PC-9 (cell line): Measurements from ENCODE around the gene PAK4. TPM values are rescaled to one million over a fixed set of nuclear protein-coding genes. Genes with fewer than 3 reads are reported as not detected.
"Not testable (repeated sequence)": the region's sequence is repeated elsewhere in the genome, so short reads cannot be mapped to it uniquely, and the experiment has no call there.

ENCODE experiments used
- BruUV-seq: library from RNA; stranded (reverse); fragments of 400-500 nt; replicated peaks from 2 replicates; lab custom pipeline; 2021; lab: Mats Ljungman, UMichigan
- CTCF ChIA-PET: fragments of 300-600 bp; sonication (Branson Sonifier 250); formaldehyde crosslinking; loops from one replicate; lab custom pipeline; 2022; ENCODE audit warnings: antibody characterized with exemption; lab: Charles Lee
- POLR2A ChIA-PET: fragments of 300-600 bp; sonication (Branson Sonifier 250); formaldehyde crosslinking; loops from one replicate; lab custom pipeline; 2022; ENCODE audit warnings: antibody characterized with exemption; ENCODE audit not compliant: unreplicated experiment; lab: Charles Lee
- DNase-seq, 2 experiments: peaks; one replicate each; pipeline versions ENCODE4 v3.0.0 to v3.0.0-alpha.2; 2015 to 2022; ENCODE audit warnings: mixed read lengths in 1 of 2
- H2AFZ ChIP-seq: fragments of 200-600 bp; sonication (generic); 2 replicates; pipeline ENCODE4 v1.8.1; 2017; ENCODE audit warnings: antibody characterized with exemption
- H3F3A ChIP-seq: fragments of 200-600 bp; sonication (generic); 2 replicates; pipeline ENCODE4 v1.8.1; 2017; ENCODE audit warnings: antibody characterized with exemption, mild to moderate bottlenecking, low read depth; ENCODE audit not compliant: insufficient read depth
- H3K27ac ChIP-seq: fragments of 200-600 bp; sonication (generic); 2 replicates; pipeline ENCODE4 v1.6.1; 2016; ENCODE audit warnings: mixed run types
- H3K27me3 ChIP-seq: fragments of 200-600 bp; sonication (generic); 2 replicates; pipeline ENCODE4 v1.6.1; 2016; ENCODE audit warnings: low read depth, mixed run types; ENCODE audit not compliant: insufficient read depth
- H3K36me3 ChIP-seq: fragments of 200-600 bp; sonication (generic); 2 replicates; pipeline ENCODE4 v1.6.1; 2016; ENCODE audit warnings: low read depth, mixed run types
- H3K4me1 ChIP-seq: fragments of 200-600 bp; sonication (generic); replicated peaks from 2 replicates; pipeline ENCODE4 v1.6.1; 2016; ENCODE audit warnings: mixed run types; ENCODE audit not compliant: insufficient read depth
- H3K4me2 ChIP-seq: fragments of 200-600 bp; sonication (generic); 2 replicates; pipeline ENCODE4 v1.6.1; 2017; ENCODE audit warnings: mixed run types
- H3K4me3 ChIP-seq: fragments of 200-600 bp; sonication (generic); 2 replicates; pipeline ENCODE4 v1.6.1; 2016; ENCODE audit warnings: mixed run types
- H3K79me2 ChIP-seq: fragments of 200-600 bp; sonication (generic); 2 replicates; pipeline ENCODE4 v1.6.1; 2017; ENCODE audit warnings: low read depth, mixed run types
- H3K9me2 ChIP-seq: fragments of 200-600 bp; sonication (generic); 2 replicates; pipeline ENCODE4 v1.8.1; 2017; ENCODE audit warnings: mild to moderate bottlenecking; ENCODE audit not compliant: insufficient read depth
- H3K9me3 ChIP-seq: fragments of 200-600 bp; sonication (generic); 2 replicates; pipeline ENCODE4 v1.8.1; 2016; ENCODE audit warnings: low read depth; ENCODE audit not compliant: insufficient read depth
- H4K20me1 ChIP-seq: fragments of 200-600 bp; sonication (generic); 2 replicates; pipeline ENCODE4 v1.8.1; 2017; ENCODE audit not compliant: insufficient read depth
- CTCF ChIP-seq: fragments of 200-600 bp; sonication (generic); conservative IDR thresholded peaks from 2 replicates; pipeline ENCODE4 v1.6.1; 2017; ENCODE audit warnings: mixed run types, antibody characterized with exemption, mild to moderate bottlenecking, moderate library complexity
- EZH2 ChIP-seq: fragments of 200-600 bp; sonication (generic); IDR thresholded peaks from 2 replicates; pipeline ENCODE4 v1.8.0; 2017; ENCODE audit warnings: antibody characterized with exemption, low read depth
- intact Hi-C: fragments of 100-400 bp; cut with micrococcal nuclease; formaldehyde crosslinking; loops from one replicate; pipeline ENCODE4 v1.10.0; 2022; ENCODE audit not compliant: unreplicated experiment
- total RNA-seq: library from RNA; stranded (reverse); gene quantifications from 2 replicates; pipeline ENCODE4 v1.2.3, GENCODE V29; 2021

The PAK4 gene
- total RNA-seq, 1 experiment from 2014 or later: 77.8 TPM

GRCh38 chr19:39217094-39217493 is 91.5 kb downstream of the PAK4 start:
- Histone ChIP-seq H3K9me3 (no peaks in the 10 kb centered on the region), H3K9me2 (no peaks in the 10 kb centered on the region), H2AFZ (no peak overlapping the region), H3K4me3 (no peak overlapping the region), H4K20me1 (no peaks in the 10 kb centered on the region), H3K27ac (no peak overlapping the region), H3K79me2 (no peaks in the 10 kb centered on the region), H3K4me1 (no peaks in the 10 kb centered on the region), H3K36me3 (no peaks in the 10 kb centered on the region), H3F3A (no peaks in the 10 kb centered on the region), H3K27me3 (no peaks in the 10 kb centered on the region), H3K4me2 (no peak overlapping the region)
- ChIA-PET POLR2A (no interaction called here), CTCF (no interaction called here)
- intact Hi-C loops: no loop called here
- no peak for TF ChIP-seq CTCF
- no peak for TF ChIP-seq EZH2
- DNase-seq: no peak
- no TSS peak for BruUV-seq

GRCh38 chr19:39218230-39219007 is 92.8 kb downstream of the PAK4 start:
- no peak overlapping the region for H3K27ac ChIP-seq
- ChIA-PET POLR2A (no interaction called here), CTCF (interaction anchor here (0.6 kb wide), 2 partner anchors 18 to 207 kb away, joined by 3 to 4 read pairs; no protein-coding TSS in a partner anchor)
- no peaks in the 10 kb centered on the region for H3K9me3 ChIP-seq
- no peaks in the 10 kb centered on the region for H3K79me2 ChIP-seq
- no peaks in the 10 kb centered on the region for H3K9me2 ChIP-seq
- no peaks in the 10 kb centered on the region for H3F3A ChIP-seq
- no peaks in the 10 kb centered on the region for H4K20me1 ChIP-seq
- BruUV-seq: no TSS peak
- H3K4me3 ChIP-seq: no peak overlapping the region
- no peak for DNase-seq
- no peaks in the 10 kb centered on the region for H3K27me3 ChIP-seq
- no peaks in the 10 kb centered on the region for H3K4me1 ChIP-seq
- H2AFZ ChIP-seq: no peak overlapping the region
- TF ChIP-seq CTCF: no peak
- no peak for TF ChIP-seq EZH2
- intact Hi-C loops: no loop called here
- no peaks in the 10 kb centered on the region for H3K36me3 ChIP-seq
- no peak overlapping the region for H3K4me2 ChIP-seq

DNA sequence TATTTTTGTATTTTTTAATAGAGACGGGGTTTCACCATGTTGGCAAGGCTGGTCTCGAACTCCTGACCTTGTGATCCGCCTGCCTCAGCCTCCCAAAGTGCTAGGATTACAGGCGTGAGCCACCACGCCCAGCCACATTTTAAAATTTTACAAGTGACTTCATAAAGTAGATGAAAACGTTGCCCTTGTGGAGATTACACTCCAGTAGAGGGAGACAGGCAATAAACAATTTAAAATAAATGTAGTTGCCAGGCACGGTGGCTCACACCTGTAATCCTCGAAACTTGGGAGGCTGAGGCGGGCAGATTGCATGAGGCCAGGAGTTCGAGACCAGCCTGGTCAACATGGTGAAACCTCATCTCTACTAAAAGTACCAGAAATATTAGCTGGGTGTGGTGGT is 93.5 kb downstream of the PAK4 start:
- H3K4me3 ChIP-seq, H3K4me1 ChIP-seq, POLR2A ChIA-PET, H3K27ac ChIP-seq, H3K9me3 ChIP-seq, intact Hi-C loops, H2AFZ ChIP-seq, H3K9me2 ChIP-seq, CTCF ChIA-PET, H3K36me3 ChIP-seq, DNase-seq, H4K20me1 ChIP-seq, BruUV-seq, H3K27me3 ChIP-seq, H3K79me2 ChIP-seq, H3F3A ChIP-seq, H3K4me2 ChIP-seq: not testable (repeated sequence)
